K562 (cell line): Measurements from ENCODE around the gene MEGF11. TPM values are rescaled to one million over a fixed set of nuclear protein-coding genes. Genes with fewer than 3 reads are reported as not detected.

ENCODE experiments used
- ADNP ChIP-seq: fragments of 200-800 bp; sonication (Bioruptor generic); IDR thresholded peaks from 2 replicates; pipeline ENCODE4 v1.6.1; 2016; ENCODE audit warnings: missing genetic modification characterization, missing compliant biosample characterization
- ARID2 ChIP-seq: fragments of 450-650 bp; IDR thresholded peaks from 2 replicates; pipeline ENCODE4 v1.6.1; 2017; ENCODE audit warnings: antibody characterized with exemption, mild to moderate bottlenecking
- ATF2 ChIP-seq: sonication (generic); formaldehyde crosslinking; IDR thresholded peaks from 2 replicates; pipeline ENCODE4 v1.8.1; 2022; ENCODE audit warnings: missing genetic modification reagents
- ATF3 ChIP-seq, 2 experiments: fragments of 450-650 bp in 1 of 2; sonication (generic) in 1 of 2; formaldehyde crosslinking in 1 of 2; IDR thresholded peaks in 1 of 2; conservative IDR thresholded peaks in 1 of 2; 2 replicates each; pipeline versions ENCODE4 v1.6.1 to v1.8.1; 2016 to 2023; ENCODE audit warnings: mild to moderate bottlenecking in 2 of 2, moderate library complexity in 2 of 2, inconsistent platforms in 1 of 2, missing genetic modification reagents in 1 of 2
- CBX2 ChIP-seq: fragments of 200-600 bp; sonication (generic); IDR thresholded peaks from one replicate; pipeline ENCODE4 v1.6.1; 2012; ENCODE audit warnings: mild to moderate bottlenecking, low read length, inconsistent platforms; ENCODE audit not compliant: insufficient read depth, poor library complexity, severe bottlenecking
- EP300 ChIP-seq: IDR thresholded peaks from 2 replicates; pipeline ENCODE4 v1.6.1; 2012; ENCODE audit warnings: low read length, improper control_type of control experiment
- GTF2F1 ChIP-seq: IDR thresholded peaks from 2 replicates; pipeline ENCODE4 v1.6.1; 2011; ENCODE audit warnings: low read depth, low read length, improper control_type of control experiment
- HBP1 ChIP-seq: fragments of 450-650 bp; formaldehyde crosslinking; IDR thresholded peaks from 2 replicates; pipeline ENCODE4 v1.4.0; 2022; ENCODE audit warnings: missing genetic modification characterization
- MCM5 ChIP-seq: fragments of 450-650 bp; IDR thresholded peaks from 2 replicates; pipeline ENCODE4 v1.6.1; 2016; ENCODE audit warnings: low read depth
- PHF20 ChIP-seq: fragments of 450-650 bp; IDR thresholded peaks from 2 replicates; pipeline ENCODE4 v1.6.1; 2018; ENCODE audit not compliant: partially characterized antibody
- POLR3A ChIP-seq: IDR thresholded peaks from 2 replicates; pipeline ENCODE4 v1.6.1; 2011; ENCODE audit warnings: borderline replicate concordance, mild to moderate bottlenecking, moderate library complexity; ENCODE audit not compliant: insufficient read length, insufficient read depth; ENCODE audit errors: extremely low read depth
- RBFOX2 ChIP-seq: fragments of 200-400 bp; formaldehyde crosslinking; IDR thresholded peaks from 2 replicates; pipeline ENCODE4 v1.6.1; 2017; ENCODE audit warnings: low read depth, mild to moderate bottlenecking, low read length, moderate library complexity
- SPI1 ChIP-seq: IDR thresholded peaks from 2 replicates; pipeline ENCODE4 v1.6.1; 2011; ENCODE audit warnings: low read depth, low read length, control low read depth, borderline replicate concordance
- TCF7L2 ChIP-seq: fragments of 150-350 bp; IDR thresholded peaks from 2 replicates; pipeline ENCODE4 v1.6.1; 2016; ENCODE audit warnings: low read depth, mild to moderate bottlenecking, low read length, moderate library complexity
- TRIM28 ChIP-seq: fragments of 450-650 bp; IDR thresholded peaks from 2 replicates; pipeline ENCODE4 v1.6.1; 2017
- TSC22D4 ChIP-seq: fragments of 450-650 bp; IDR thresholded peaks from 2 replicates; pipeline ENCODE4 v1.6.1; 2016; ENCODE audit warnings: missing genetic modification characterization, missing biosample characterization, control low read depth
- USF1 ChIP-seq: sonication (generic); formaldehyde crosslinking; IDR thresholded peaks from 2 replicates; pipeline ENCODE4 v1.9.0; 2022; ENCODE audit warnings: mild to moderate bottlenecking, missing genetic modification reagents
- ZFPM2 ChIP-seq: fragments of 250-450 bp; sonication (Bioruptor Pico); IDR thresholded peaks from 2 replicates; pipeline ENCODE4 v1.5.1; 2022; ENCODE audit warnings: mild to moderate bottlenecking
- ZNF124 ChIP-seq: sonication (generic); formaldehyde crosslinking; IDR thresholded peaks from 2 replicates; pipeline ENCODE4 v1.8.1; 2022; ENCODE audit warnings: missing genetic modification reagents
- ZNF212 ChIP-seq: fragments of 450-650 bp; formaldehyde crosslinking; IDR thresholded peaks from 2 replicates; pipeline ENCODE4 v1.4.0; 2020; ENCODE audit warnings: mild to moderate bottlenecking
- ZNF445 ChIP-seq: fragments of 250-450 bp; sonication (Bioruptor Pico); IDR thresholded peaks from 2 replicates; pipeline ENCODE4 v1.4.0; 2020; ENCODE audit warnings: low read depth, mild to moderate bottlenecking, moderate library complexity
- ZNF57 ChIP-seq: fragments of 450-650 bp; formaldehyde crosslinking; IDR thresholded peaks from 2 replicates; pipeline ENCODE4 v1.4.0; 2020; ENCODE audit warnings: mild to moderate bottlenecking, moderate library complexity
- ZNF584 ChIP-seq: fragments of 200-800 bp; sonication (Bioruptor generic); IDR thresholded peaks from 2 replicates; pipeline ENCODE4 v1.6.1; 2016; ENCODE audit warnings: low read depth, mild to moderate bottlenecking, missing genetic modification characterization, missing compliant biosample characterization
- polyA plus RNA-seq, 8 experiments: library from polyadenylated mRNA; depleted of rRNA in 4 of 8; stranded (reverse) in 5 of 8; unstranded in 3 of 8; fragments of >200 nt; fragmentation: Nextera tagmentation in 2 of 8; fragmentation: Illumina TruSeq in 1 of 8; extraction: Ambion mirVana in 2 of 8; extraction: Trizol in 1 of 8; gene quantifications; 2 replicates each; pipeline versions ENCODE4 v1.2.1 to v1.2.3, GENCODE V29; 2011 to 2014; ENCODE audit warnings: inconsistent platforms in 1 of 8, missing spikeins in 1 of 8
- total RNA-seq, 7 experiments: library from RNA; depleted of rRNA in 6 of 7; stranded (reverse); fragments of >200 nt in 6 of 7; fragmentation: Illumina TruSeq in 2 of 7; extraction: Trizol in 2 of 7; gene quantifications; 2 replicates each; pipeline versions ENCODE4 v1.2.1 to v1.2.3, GENCODE V29; 2011 to 2021; ENCODE audit warnings: low replicate concordance in 1 of 7

Gene MEGF11
- total and polyA plus RNA-seq, 9 of the 15 experiments (the other 6 are each of a cell fraction or from before 2014, with no cell fraction given): 0.06 to 0.23 (median 0.20) TPM; not detected in 6

GRCh38 chr15:66233487-66234415 lies 19.8 kb downstream of the MEGF11 start (continued):
- TF ChIP-seq ATF3 (IDR thresholded peaks at IDR 0.05) (peak; percentile 83; the same call in 1 of the 2 replicates), ATF3 (CRISPR knock-in tag; conservative IDR thresholded peaks at IDR 0.05) (no peak), ADNP (tag) (no peak), POLR3A (no peak), TRIM28 (no peak), TSC22D4 (no peak), ATF2 (CRISPR knock-in tag) (no peak), TCF7L2 (no peak), USF1 (peak; percentile 89), HBP1 (CRISPR knock-in tag) (no peak), ZFPM2 (CRISPR knock-in tag) (no peak), RBFOX2 (peak; percentile 44; the same call in 1 of the 2 replicates), EP300 (peak; percentile 32; the same call in 1 of the 2 replicates), ZNF212 (CRISPR knock-in tag) (no peak), ARID2 (no peak), MCM5 (no peak), ZNF124 (no peak), SPI1 (no peak), ZNF57 (no peak), ZNF445 (no peak), PHF20 (no peak), GTF2F1 (no peak), ZNF584 (CRISPR knock-in tag) (peak; percentile 4), CBX2 (no peak)
